HG02884 (cell line): ENCODE data around the gene FOXK1.

Source experiments
- ATAC-seq: cut with Tn5 transposase; IDR thresholded peaks from one replicate; pipeline ENCODE4 v1.9.1; 2021; ENCODE audit warnings: mild to moderate bottlenecking, moderate library complexity; ENCODE audit not compliant: unreplicated experiment

FOXK1 gene

GRCh38 chr7:4763091-4763793 lies 81.1 kb downstream of the FOXK1 start:
- ATAC-seq: no peak

- ATAC-seq: no peak
Measured at GRCh38 chr7:4763794-4764185, 81.7 kb downstream of the FOXK1 start.

GRCh38 chr7:4764402-4765007 lies 82.4 kb downstream of the FOXK1 start:
- no peak for ATAC-seq

GRCh38 chr7:4765776-4766490 lies 83.8 kb downstream of the FOXK1 start:
- ATAC-seq: no peak

GRCh38 chr7:4766666-4767519 lies 84.8 kb downstream of the FOXK1 start:
- ATAC-seq: no peak

GRCh38 chr7:4768597-4769569 lies 86.8 kb downstream of the FOXK1 start:
- ATAC-seq: no peak

- no peak for ATAC-seq
Measured at GRCh38 chr7:4769761-4770160, 87.7 kb downstream of the FOXK1 start.

- no peak for ATAC-seq
Measured at GRCh38 chr7:4770886-4771285, 88.8 kb downstream of the FOXK1 start.

- no peak for ATAC-seq
Measured at GRCh38 chr7:4771737-4772136, 89.6 kb downstream of the FOXK1 start.

GRCh38 chr7:4772306-4772705 lies 90.2 kb downstream of the FOXK1 start:
- ATAC-seq: no peak

GRCh38 chr7:4774007-4774406 lies 91.9 kb downstream of the FOXK1 start:
- ATAC-seq: no peak

GRCh38 chr7:4774658-4775249 lies 92.7 kb downstream of the FOXK1 start:
- ATAC-seq: peak; percentile 23

GRCh38 chr7:4775250-4775847 lies 93.3 kb downstream of the FOXK1 start, which contains the start of gene AP5Z1:
AP5Z1 (plus strand) TSS chr7:4775623; CDS start chr7:4775716, 93 bp downstream.
- peak; percentile 84 for ATAC-seq

- peak; percentile 11 for ATAC-seq
Measured at GRCh38 chr7:4775848-4776623, 93.9 kb downstream of the FOXK1 start.

- ATAC-seq: no peak
Measured at GRCh38 chr7:4779118-4779517, 97.0 kb downstream of the FOXK1 start.

- ATAC-seq: no peak
Measured at GRCh38 chr7:4781366-4782069, 99.4 kb downstream of the FOXK1 start.

GRCh38 chr7:4782333-4783291 lies 100.5 kb downstream of the FOXK1 start:
- ATAC-seq: no peak
